Measurements from ENCODE around the gene KASH5. TPM values are rescaled to one million over a fixed set of nuclear protein-coding genes. Genes with fewer than 3 reads are reported as not detected.

The KASH5 gene
- total and polyA plus RNA-seq, 2 of the 8 experiments (the other 6 are each of a cell fraction or from before 2014, with no cell fraction given) = 0.05 to 0.19 TPM

DNA sequence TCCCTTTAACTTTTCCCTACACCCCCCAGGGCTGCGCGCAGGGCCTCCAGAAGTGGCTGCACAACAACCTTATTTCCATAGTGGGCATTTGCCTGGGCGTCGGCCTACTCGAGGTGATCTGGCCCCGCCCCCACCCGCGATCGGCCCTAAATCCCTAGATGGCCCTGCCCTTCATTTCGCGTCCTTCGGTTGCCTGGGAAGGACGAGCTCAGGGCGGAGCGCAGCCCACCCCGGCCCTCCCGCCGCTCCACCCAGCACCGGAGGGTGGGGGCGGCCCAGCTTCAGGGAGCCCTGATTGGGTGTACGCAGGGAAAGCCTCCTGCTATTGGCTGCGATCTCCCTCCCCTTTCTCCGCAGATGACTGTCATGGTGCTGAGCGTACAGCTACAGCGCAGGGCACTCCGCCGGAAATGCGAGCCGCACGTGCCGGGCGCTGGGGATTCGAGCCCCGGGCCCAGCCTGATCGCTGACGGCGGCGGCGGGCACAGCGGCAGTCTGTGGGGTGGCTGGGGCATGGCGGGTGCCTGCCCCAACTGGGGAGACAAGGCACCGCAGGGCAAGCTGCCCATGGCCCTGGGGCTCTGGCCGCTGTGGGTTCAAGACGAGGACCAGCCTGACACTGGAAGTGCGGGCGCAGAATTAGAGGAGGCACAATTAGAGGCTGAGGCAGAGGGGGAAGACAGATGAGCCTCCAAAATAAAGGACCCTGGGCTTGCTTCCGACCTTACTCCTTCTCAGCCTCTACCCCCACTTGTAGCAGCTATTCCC, 48.6 kb upstream of the KASH5 start:
- peak overlapping the region; percentile 49; the same call in 1 of the 2 replicates for H3K27ac ChIP-seq (ENCODE audit: low read depth, low read length)
- no peaks in the 10 kb centered on the region for H3K79me1 ChIP-seq (ENCODE audit: low read depth, low read length)
- peak overlapping the region; percentile 80 for H3K18ac ChIP-seq (ENCODE audit: extremely low read depth, low read length)
- H2BK5ac ChIP-seq (ENCODE audit: low read depth, low read length) = peak overlapping the region; percentile 66; the same call in 1 of the 2 replicates
- no peak overlapping the region for H3K4ac ChIP-seq (replicated peaks; ENCODE audit: insufficient read length, low read depth, low read length)
- FAIRE-seq = no peak
- H3K14ac ChIP-seq (ENCODE audit: insufficient read length) = no peak overlapping the region
- peak; percentile 89 to 92 for DNase-seq (ENCODE audit: low read depth in 1 of 2, low spot score in 2 of 2)
- peaks cover 9 to 21% of the 10 kb centered on the region in 2 experiments for H4K20me1 ChIP-seq (replicated peaks in 1 of 2; ENCODE audit: control insufficient read depth in 1 of 2, insufficient read depth in 2 of 2, low read length in 2 of 2)
- peak overlapping the region; percentile 64 for H4K5ac ChIP-seq (ENCODE audit: insufficient read length, low read depth, low read length)
- peaks cover 13% of the 10 kb centered on the region for H3K23me2 ChIP-seq (ENCODE audit: low read depth, low read length)
- H3K79me2 ChIP-seq (ENCODE audit: control insufficient read depth in 1 of 2, insufficient read depth in 2 of 2, low read length in 2 of 2) = no peaks in the 10 kb centered on the region
- peaks cover 28 to 39% (median 29%) of the 10 kb centered on the region in 4 experiments for H3K36me3 ChIP-seq (ENCODE audit: control insufficient read depth in 2 of 4, insufficient read depth in 4 of 4, low read length in 3 of 4)
- no peak overlapping the region for H2AK5ac ChIP-seq (ENCODE audit: low read depth, low read length)
- ChIA-PET POLR2A (ENCODE audit: partially characterized antibody) (interaction anchor here (0.6 to 6.9 kb wide), 33 partner anchors 9 to 711 kb away, joined by 3 to 63 read pairs (median 4); partner anchors contain the start of genes DKKL1, LIN7B, PIH1D1 and RPL13A), CTCF (ENCODE audit: partially characterized antibody) (interaction anchor here (0.7 to 2.5 kb wide), 7 partner anchors 12 to 297 kb away, joined by 3 to 9 read pairs (median 4); no protein-coding TSS in a partner anchor)
- H3K56ac ChIP-seq (replicated peaks; ENCODE audit: insufficient read length, low read depth, low read length) = no peak overlapping the region
- H3K9me3 ChIP-seq (ENCODE audit: insufficient read depth in 2 of 2, low read depth in 1 of 2, low read length in 1 of 2) = no peaks in the 10 kb centered on the region
- H2BK120ac ChIP-seq (replicated peaks; ENCODE audit: low read depth, low read length) = no peak overlapping the region
- no peak overlapping the region; the same call in 1 of the 2 replicates for H4K8ac ChIP-seq (ENCODE audit: extremely low read depth, insufficient read depth, low read length)
- peaks cover 0 to 17% (median 10%) of the 10 kb centered on the region in 4 experiments; a peak in 6 of 7 replicates for H3K4me1 ChIP-seq (replicated peaks in 1 of 4; ENCODE audit: control insufficient read depth in 3 of 4, insufficient read depth in 4 of 4, low read length in 3 of 4)
- no peak overlapping the region for H3K23ac ChIP-seq (ENCODE audit: insufficient read length)
- no peak overlapping the region for H2BK20ac ChIP-seq (ENCODE audit: low read length)
- H4K91ac ChIP-seq (replicated peaks; ENCODE audit: insufficient read length, low read length) = no peak overlapping the region
- WGBS, 2 experiments (ENCODE audit: extremely low coverage in 1 of 2, insufficient coverage in 1 of 2, insufficient read length in 1 of 2, insufficient replicate concordance in 2 of 2, low coverage in 1 of 2, low lambda C conversion rate in 2 of 2, missing lambda C conversion rate in 1 of 2) = 11% methylated on average over 34 of the region's 47 CpGs; no CpG with 5 or more reads in 1 of the 2 experiments
- peak overlapping the region in 1 of 4 experiments; percentile 45; a peak in 2 of 7 replicates for H3K9ac ChIP-seq (replicated peaks in 1 of 4; ENCODE audit: extremely low read depth in 1 of 4, low read depth in 3 of 4, low read length in 3 of 4)
- H2BK15ac ChIP-seq (ENCODE audit: low read length) = no peak overlapping the region; the same call in 1 of the 2 replicates
- H2AFZ ChIP-seq (ENCODE audit: low read length) = no peak overlapping the region
- H3K4me3 ChIP-seq (ENCODE audit: extremely low read depth in 1 of 4, insufficient read depth in 2 of 4, low read depth in 3 of 4, low read length in 4 of 4) = peak overlapping the region; percentile 32 to 59 (median 50); a peak in 7 of 8 replicates
- H3K27me3 ChIP-seq (replicated peaks in 1 of 4; ENCODE audit: control insufficient read depth in 3 of 4, extremely low read depth in 1 of 4, insufficient read depth in 3 of 4, low read length in 3 of 4) = peaks cover 0 to 10% (median 3%) of the 10 kb centered on the region in 4 experiments; a peak in 4 of 7 replicates
- no peak overlapping the region for H2BK12ac ChIP-seq (ENCODE audit: low read depth, low read length)
- H3K4me2 ChIP-seq (ENCODE audit: insufficient read depth in 1 of 2, low read depth in 2 of 2, low read length in 2 of 2) = peak overlapping the region; percentile 88 to 99
- TF ChIP-seq POLR2A (IDR thresholded peaks at IDR 0.05; ENCODE audit: control extremely low read depth in 1 of 2, low read depth in 2 of 2, low read length in 2 of 2) (no peak; a peak in 1 of 3 replicates), POU5F1 (IDR thresholded peaks at IDR 0.05; ENCODE audit: low read depth, low read length) (no peak), SRF (IDR thresholded peaks at IDR 0.05; ENCODE audit: low read depth, low read length) (no peak), SP4 (IDR thresholded peaks at IDR 0.05; ENCODE audit: low read length) (peak; percentile 30; the same call in 1 of the 2 replicates), MAX (IDR thresholded peaks at IDR 0.05) (peak; percentile 100), BRCA1 (IDR thresholded peaks at IDR 0.05; ENCODE audit: low read depth, low read length) (no peak), ASH2L (IDR thresholded peaks at IDR 0.05; ENCODE audit: low read length) (peak; percentile 36), CBX8 (IDR thresholded peaks at IDR 0.05; ENCODE audit: borderline replicate concordance, low read depth, low read length) (no peak), CBX5 (IDR thresholded peaks at IDR 0.05; ENCODE audit: low read depth, low read length) (no peak), TAF1 (IDR thresholded peaks at IDR 0.05; ENCODE audit: low read depth, low read length) (no peak), NRF1 (IDR thresholded peaks at IDR 0.05; ENCODE audit: low read depth, low read length) (no peak), MAFK (IDR thresholded peaks at IDR 0.05; ENCODE audit: low read depth, low read length) (no peak), CREB1 (IDR thresholded peaks at IDR 0.05) (peak; percentile 21; the same call in 1 of the 2 replicates)
